HG03139 (cell line): ENCODE results near the gene PRRC2C.
"Not testable (repeated sequence)": the region's sequence is repeated elsewhere in the genome, so short reads cannot be mapped to it uniquely, and the experiment has no call there.

Experiments used
- ATAC-seq: cut with Tn5 transposase; IDR thresholded peaks from one replicate; pipeline ENCODE4 v1.9.1; 2021; ENCODE audit not compliant: unreplicated experiment

Gene PRRC2C

DNA sequence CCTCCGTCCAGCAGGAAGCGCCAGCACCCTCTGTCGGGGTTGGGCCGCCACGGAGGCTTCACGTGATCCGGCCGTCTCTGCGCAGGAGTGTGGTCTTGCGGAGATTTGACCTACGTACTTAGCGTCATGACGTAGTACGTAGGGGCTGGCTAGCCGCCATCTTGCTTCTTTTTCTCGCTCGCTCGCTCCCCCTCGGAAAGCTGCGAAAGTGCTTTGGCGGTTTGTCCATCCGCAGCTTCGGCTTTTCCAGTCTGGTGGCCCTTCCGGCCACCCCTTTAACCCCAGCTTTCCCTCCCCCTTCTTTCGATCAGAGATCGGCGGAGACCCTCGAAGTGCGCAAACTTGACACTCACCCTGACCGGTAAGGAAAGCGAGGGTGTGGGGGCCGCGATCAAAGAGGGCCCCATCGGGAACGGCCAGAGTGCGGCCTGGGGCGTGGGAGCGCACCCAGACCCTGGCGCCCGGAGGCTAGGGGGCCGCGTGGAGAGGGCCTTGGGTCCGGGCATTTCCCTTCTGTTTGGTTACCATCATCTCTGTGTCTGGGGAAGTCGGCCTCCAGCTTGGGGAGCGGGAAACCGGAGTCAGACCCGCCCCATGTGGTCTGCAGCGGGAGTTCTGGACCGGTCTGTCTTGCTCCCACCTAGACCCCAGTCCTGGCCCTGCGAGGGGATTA, at the start of gene PRRC2C:
Gene PRRC2C (plus strand): TSS at position 156 of the 673 bp plus-strand sequence. CDS start 26,559 bp downstream, outside the sequence.
- peak; percentile 97 for ATAC-seq

DNA sequence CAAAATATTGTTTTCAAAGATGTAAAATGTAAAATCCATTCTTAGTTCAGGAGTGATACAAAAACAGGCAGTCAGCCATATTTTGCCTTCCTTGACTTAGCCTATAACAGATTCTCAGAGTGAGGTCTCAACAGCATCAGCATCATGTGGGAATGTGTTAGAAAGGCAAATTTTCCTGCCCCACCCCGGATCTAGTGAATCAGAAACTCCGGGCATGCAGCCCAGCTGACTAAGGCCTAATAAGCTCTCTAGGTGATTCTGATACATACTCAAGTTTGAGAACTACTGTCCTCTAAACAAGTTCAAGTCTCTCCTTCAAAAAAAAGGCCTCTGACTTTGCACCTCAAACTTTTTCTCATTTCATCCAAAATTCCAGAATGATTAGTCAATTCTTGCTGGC, 46.9 kb upstream of the PRRC2C start:
- no peak for ATAC-seq

DNA sequence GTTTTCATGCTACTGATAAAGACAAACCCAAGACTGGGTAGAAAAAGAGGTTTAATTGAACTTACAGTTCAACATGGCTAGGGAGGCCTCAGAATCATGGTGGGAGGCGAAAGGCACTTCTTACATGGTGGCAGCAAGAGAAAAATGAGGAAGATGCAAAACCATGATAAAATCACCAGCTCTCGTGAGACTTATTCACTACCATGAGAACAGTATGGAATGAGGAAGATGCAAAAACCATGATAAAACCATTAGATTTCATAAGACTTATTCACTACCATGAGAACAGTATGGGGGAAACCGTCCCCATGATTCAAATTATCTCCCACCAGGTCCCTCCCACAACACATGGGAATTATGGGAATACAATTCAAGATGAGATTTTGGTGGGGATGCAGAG, 45.1 kb upstream of the PRRC2C start:
- ATAC-seq = not testable (repeated sequence)

GRCh38 chr1:171441278-171441895, 43.9 kb upstream of the PRRC2C start:
- ATAC-seq = not testable (repeated sequence)

DNA sequence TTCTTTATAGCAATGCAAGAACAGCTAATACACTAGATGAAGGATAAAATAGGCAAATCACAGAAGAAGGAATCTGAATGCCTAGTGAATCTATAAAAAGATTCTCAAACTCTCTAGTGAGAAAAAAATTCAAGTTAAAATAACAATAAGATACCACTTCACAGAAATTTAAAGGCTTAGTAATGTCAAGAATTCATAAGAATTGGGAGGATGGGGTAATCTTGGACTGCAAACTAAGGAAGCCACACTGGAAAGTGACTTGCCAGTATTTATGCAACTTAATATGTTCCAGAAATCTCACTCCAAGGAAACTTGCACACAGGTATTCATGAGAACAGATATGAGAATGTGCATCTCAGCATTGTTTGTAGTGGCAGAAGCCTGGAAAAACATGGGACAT, 38.9 kb upstream of the PRRC2C start:
- no peak for ATAC-seq

DNA sequence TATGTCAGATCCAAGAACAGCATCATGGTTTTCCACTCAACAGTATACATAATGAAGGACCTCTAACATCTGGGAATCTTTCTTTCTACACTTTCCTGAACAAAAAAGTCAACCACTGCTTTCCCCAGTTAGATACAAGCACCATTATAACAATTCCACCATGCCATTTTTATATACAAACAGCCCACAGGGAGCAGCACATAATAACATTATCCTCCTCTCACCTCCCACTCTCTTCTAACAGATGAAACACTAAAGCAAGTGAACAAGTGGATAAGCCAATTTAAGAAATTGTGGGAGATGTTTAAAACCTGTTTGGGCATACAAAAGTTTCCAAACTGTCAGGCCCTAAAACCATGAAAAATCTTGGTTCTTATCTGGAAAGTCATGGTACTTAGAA, 29.4 kb upstream of the PRRC2C start:
- ATAC-seq = no peak

GRCh38 chr1:171457412-171457811, 27.9 kb upstream of the PRRC2C start:
- ATAC-seq = no peak

DNA sequence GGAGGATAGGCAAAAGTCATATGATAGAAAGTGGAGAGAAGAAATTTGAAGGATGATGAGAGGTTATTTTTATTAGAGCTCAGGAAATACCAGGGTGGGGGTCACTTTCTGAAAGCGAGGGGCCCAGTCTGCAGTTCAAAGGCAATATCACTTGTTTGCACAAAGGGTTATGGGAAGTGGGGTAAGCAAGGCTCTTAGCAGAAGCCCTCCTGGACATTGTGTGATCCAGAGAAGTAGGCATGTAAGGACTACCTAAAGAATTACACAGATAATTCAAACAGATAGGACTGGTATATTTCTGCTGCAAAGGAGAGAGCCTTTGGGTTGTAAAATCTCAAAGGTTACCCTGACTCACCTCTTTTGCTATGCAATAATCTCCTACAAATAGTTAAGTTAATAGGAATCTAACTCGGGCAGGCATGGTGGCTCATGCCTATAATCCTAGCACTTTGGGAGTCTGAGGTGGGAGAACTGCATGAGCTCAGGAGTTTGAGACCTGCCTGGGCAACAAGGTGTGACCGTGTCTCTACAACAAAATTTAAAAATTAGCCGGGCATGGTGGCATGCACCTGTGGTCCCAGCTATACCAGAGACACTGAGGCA, 25.2 kb upstream of the PRRC2C start:
- no peak for ATAC-seq

DNA sequence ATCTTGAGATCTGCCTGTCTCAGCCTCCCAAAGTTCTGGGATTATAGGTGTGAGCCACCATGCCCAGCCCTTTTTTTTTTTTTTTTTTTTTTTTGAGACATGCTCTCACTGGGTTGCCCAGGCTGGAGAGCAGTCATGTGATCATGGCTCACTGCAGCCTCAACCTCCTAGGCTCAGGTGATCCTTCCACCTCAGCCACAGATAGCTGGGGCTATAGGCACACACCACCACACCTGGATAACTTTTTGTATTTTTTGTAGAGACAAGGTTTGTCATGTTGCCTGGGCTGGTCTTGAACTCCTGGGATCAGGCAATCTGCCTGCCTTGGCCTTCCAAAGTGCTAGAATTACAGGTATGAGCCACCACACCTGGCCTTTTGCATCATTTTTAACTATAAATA, 17.7 kb upstream of the PRRC2C start:
- ATAC-seq = no peak

- peak; percentile 62 for ATAC-seq
Observed at GRCh38 chr1:171468120-171468750, 17.1 kb upstream of the PRRC2C start.

DNA sequence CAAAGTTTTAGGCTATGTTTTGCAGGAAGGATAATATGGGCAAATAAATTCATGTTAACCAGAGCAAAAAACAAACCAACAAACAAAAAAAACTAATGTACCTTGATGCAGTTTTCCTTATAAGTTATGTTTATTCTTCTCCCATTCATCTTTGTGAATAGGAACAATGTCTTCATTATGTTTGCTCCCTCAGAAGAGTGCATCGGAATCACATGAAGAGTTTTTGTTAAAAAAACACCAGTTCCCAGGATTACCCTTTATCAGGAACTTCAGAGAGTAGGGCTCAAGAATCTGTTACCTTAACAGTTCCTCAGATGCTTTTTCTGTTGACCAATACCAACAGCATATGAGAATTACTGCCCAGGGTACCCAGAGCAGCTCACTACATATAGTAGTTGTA, 14.6 kb upstream of the PRRC2C start:
- no peak for ATAC-seq

- no peak for ATAC-seq
Observed at GRCh38 chr1:171472183-171472647, 13.1 kb upstream of the PRRC2C start.

DNA sequence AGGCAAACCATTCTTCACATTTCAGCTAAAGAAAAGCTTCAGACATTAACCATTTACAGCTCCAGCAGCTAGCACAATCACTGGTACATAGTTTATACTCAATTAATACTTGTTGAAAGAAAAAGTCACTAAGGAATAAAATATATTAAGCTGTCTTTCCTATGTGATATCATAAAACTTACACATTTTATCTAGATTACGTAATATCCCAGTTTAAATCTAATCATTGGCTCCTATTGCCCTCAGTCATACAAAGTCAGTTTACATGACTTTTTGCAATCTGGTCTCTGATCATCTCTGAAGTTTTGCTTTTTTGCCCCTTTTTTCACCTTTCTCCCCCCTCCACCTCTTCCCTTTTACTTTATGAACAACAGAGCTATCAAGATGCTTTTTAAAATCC, 8.5 kb upstream of the PRRC2C start:
- ATAC-seq = no peak

GRCh38 chr1:171477804-171478203, 7.5 kb upstream of the PRRC2C start:
- ATAC-seq = no peak

DNA sequence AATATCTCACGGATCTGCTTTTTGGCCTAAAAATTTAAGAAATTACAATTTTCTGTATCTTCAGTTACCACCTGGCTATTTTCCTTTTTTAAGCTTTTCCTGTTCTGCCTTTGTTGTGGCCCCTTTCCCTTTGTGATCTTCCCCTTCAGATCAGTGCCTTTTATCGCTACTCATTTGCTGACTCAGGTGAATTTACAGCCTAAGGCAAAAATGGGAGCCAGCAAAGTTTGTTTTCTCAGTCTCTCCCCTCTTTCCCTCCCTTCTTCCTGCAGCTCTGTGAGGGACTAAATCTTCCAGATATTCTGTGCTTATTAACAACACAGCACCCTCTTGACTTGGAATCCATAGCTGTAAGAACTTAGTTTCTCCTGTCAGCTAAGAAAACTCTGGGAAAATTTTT, 5.3 kb upstream of the PRRC2C start:
- ATAC-seq = no peak

- peak; percentile 48 for ATAC-seq
Observed at GRCh38 chr1:171484760-171485374, 463 bp upstream of the PRRC2C start.

DNA sequence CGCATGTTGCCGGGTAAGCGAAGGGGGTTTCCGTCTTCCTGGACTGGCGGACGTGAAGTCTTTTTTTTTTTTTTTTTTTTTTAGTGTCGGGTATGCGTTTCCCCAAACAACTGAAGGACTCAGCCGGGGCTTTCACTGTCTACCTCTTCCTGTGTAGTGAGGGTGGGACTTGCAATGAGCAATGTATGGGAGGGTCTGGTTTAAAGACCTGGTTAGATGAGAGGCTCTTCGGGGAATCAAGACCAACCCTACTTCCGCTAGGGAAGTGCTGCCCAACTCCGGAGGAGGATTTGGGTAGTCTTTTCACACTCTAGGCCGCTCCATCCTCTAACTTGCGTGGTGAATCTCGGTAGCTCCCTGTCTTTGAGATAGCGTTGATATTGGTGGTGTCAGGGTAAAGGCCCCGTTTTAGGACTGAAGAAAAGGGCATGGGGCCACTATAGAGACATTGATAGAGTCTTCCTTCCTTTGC, 754 bp downstream of the PRRC2C start:
- ATAC-seq = peak; percentile 33

- ATAC-seq = no peak
Observed at GRCh38 chr1:171487038-171487437, 1.7 kb downstream of the PRRC2C start.

DNA sequence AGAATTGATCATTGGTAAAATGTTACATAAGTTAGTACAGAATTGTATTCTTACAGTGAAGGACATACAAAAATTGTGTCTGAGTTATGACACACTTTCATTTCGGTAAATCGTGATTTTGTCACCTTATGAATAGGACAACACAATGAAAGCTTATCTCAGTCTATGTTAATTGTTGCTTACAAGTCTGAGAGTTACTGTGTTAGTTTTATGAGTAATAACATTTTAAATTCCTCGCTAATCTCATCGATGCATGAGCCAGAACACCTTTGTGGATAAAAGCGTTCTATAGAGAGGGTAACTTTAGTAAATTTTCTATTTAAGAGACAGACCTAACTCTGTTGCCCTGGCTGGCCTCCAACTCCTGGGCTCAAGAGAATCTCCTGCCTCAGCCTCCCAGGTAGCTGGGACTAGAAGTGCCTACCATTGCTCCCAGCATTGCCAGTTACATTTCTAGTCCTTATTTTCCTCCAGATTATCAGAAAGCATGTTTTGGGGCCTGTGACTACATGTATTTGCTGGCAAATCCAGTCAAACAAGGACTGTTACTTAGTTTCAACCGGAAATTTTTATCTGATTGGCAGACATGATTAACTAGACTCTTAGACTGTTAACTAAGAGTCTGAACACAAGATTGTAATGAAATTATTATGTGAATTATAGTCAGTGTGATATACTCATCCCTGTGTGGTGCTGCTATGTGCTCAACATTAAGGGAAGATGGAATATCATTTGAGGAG, 3.0 kb downstream of the PRRC2C start:
- no peak for ATAC-seq

GRCh38 chr1:171494076-171494475, 8.7 kb downstream of the PRRC2C start:
- ATAC-seq = no peak

DNA sequence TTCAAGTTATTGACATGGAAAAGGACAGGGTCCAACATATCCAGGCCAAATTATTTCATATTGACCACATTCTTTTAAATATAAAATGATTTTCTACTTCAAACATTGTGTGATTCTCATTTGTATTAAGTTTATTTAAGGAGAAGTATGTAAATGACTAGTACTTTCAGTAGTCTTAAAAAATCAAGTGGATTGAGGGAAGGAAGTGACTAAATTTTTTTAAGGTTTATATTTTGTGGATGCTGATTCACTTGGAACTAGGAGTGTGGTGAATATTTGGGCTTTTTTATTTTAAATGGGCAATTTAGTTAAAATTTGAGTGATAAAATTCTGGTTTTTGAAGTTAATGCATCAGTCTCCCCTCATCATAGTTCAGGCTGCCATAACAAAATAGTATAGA, 10.1 kb downstream of the PRRC2C start:
- ATAC-seq = no peak
